Measurements from ENCODE around the gene TICAM1.
A peak's percentile ranks its signal among the peaks of the same experiment; 100 is the strongest.
"Not testable (repeated sequence)": the region's sequence is repeated elsewhere in the genome, so short reads cannot be mapped to it uniquely, and the experiment has no call there.

TICAM1 gene
- 9.9 to 16.7 reads per million in 2 donors for total RNA-seq

GRCh38 chr19:4831304-4831978 is at the start of gene TICAM1:
Gene TICAM1, minus strand, starts transcription at chr19:4831712. Its CDS starts 13,335 bp downstream, at chr19:4818377.
- DNase-seq = peak; percentile 72

- no peak for DNase-seq
Observed at GRCh38 chr19:4879041-4879440, 47.5 kb upstream of the TICAM1 start.

DNA sequence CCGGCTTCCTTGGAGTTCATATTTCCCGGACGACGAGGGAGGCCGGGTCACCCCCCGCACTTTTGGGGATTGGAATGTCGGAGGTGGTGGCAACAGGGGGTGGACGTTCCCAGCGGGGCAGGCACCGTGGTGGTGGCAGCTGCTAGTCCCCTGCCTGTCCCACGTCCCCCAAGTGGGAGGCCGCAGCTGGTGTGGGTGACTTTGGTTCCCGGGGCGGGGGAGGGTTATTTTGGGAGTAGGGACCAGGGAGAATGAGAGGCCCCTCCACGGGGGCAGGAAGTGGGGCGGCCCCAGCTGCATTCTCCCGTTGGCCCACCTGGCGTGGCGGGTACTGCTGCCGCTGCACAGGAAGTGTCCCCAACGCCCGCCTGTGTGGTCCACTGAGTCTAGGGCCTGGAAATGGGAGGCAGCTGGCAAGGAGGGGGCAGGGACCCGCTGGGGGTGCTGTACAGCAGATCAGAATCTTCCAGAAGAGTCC is 47.0 kb upstream of the TICAM1 start:
- no peak for DNase-seq

GRCh38 chr19:4877753-4878490 is 46.4 kb upstream of the TICAM1 start:
- DNase-seq = no peak

DNA sequence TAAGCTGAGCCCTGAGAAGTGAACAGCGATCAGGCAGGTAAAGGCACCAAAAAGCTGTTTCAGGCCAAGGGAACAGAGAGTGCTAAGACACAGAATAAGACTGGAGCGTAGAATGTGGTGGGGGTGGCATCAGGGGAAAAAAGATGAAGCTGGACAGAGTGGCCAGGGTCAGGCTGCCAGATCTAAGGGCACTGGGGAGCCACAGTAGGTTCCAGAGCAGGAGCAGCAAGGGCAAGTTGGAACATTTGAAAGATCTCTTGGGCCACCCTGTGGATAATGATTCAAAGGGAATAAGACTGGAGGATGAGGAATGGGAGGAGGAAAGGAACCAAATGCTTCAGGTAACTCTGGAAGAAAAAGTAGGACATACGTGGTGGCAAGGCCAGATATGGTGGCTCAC is 42.4 kb upstream of the TICAM1 start:
- DNase-seq = no peak

- no peak for DNase-seq
Observed at GRCh38 chr19:4871711-4872110, 40.2 kb upstream of the TICAM1 start.

- no peak for DNase-seq
Observed at GRCh38 chr19:4870025-4870700, 38.7 kb upstream of the TICAM1 start.

GRCh38 chr19:4868286-4868834 is 36.8 kb upstream of the TICAM1 start:
- DNase-seq = no peak

GRCh38 chr19:4867534-4868285 is 36.2 kb upstream of the TICAM1 start, which contains the start of gene PLIN3:
Gene PLIN3, minus strand, starts transcription at chr19:4867667. Its CDS starts 6,273 bp downstream, at chr19:4861394.
- peak; percentile 92 for DNase-seq

DNA sequence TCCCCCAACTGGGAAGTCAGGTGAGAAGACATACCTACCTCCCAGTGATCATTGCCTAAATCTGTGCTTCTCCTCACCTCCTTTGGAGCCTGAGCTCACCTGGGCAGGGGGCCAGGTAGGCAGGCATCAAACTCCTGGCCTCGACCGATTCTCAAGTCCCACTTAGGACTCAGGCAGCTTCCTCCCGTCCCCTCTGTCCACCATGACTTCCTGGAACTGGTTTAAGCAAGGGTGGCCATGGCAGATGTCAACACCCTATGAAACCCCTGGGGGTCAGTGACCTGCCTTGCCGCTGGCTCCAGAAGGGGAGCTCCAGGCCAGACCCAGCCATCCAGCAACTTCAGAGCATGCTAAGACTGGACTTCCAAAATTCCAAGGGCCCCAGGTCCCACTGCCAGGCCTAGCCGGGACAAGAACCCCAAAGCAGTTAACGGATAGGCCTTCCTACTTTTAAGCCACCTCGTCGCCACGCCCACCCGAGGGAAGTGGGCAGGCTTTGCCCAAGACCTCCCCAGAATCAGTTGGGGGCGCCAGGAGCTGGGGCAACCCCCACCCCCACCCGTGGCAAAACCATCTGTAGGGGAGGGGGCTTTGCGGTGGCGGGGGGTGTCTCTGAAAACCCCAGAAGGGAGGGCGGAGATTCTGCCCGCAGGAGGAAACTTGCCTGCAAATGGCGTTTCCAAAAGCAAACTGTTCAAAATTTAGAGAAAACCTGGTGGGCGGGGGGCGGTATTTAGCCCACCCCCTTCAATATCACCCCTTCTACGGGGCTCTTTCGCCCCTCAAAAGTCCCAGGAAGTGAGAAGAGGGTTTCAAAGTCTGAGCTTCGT is 35.3 kb upstream of the TICAM1 start:
- peak; percentile 35 for DNase-seq

GRCh38 chr19:4861147-4861546 is 29.6 kb upstream of the TICAM1 start:
- DNase-seq = no peak

DNA sequence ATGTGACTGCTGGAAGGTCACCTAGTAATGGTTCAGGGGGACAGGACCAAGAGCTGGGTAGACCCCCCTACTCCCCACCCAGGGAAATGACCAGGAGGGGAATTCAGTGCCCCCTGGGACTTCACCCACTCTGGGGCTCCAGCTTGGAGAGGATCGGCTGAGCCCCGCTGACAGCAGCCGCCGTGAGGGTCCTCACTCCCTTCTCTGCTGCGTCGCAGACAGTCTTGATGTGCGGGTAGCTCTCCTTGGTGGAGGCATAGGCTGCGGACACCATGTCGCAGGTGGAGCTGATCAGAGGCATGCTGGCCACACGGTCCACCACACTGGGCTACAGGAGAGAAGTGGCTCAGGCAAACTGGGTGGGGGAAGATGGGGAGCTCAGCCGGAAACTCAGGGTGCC is 28.2 kb upstream of the TICAM1 start:
- DNase-seq = no peak

DNA sequence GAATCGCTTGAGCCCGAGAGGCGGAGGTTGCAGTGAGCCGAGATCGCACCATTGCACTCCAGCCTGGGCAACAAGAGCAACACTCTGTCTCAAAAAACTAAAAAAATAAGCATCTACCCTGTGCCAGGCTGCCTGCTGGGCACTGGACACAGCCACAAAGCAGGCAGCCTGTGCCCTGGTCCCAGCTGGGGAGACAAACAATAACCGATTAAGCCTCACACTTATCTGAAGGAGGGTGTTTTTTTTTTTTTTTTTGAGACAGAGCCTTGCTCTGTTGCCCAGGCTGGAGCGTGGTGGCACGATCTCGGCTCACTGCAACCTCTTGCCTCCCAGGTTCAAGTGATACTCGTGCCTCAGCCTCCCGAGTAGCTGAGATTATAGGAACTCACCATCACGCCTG is 25.0 kb upstream of the TICAM1 start:
- DNase-seq = not testable (repeated sequence)

GRCh38 chr19:4853506-4853905 is 22.0 kb upstream of the TICAM1 start:
- not testable (repeated sequence) for DNase-seq

DNA sequence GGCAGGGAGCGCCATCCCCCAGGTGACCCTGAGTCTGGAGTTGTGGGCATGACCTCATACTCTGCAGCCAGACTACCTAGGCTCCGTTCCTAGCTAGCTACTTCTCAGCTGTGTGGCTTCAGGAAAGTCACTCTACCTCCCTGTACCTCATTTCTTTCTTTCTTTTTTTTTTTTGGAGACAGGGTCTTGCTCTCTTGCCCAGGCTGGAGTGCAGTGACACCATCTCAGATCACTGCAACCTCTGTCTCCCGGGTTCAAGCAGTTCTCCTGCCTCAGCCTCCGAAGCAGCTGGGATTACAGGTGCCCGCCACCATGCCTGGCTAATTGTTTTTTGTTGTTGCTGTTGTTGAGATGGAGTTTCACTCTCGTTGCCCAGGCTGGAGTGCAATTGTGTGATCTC is 21.0 kb upstream of the TICAM1 start:
- no peak for DNase-seq

- DNase-seq = peak; percentile 75
Observed at GRCh38 chr19:4851551-4852290, 20.2 kb upstream of the TICAM1 start.

DNA sequence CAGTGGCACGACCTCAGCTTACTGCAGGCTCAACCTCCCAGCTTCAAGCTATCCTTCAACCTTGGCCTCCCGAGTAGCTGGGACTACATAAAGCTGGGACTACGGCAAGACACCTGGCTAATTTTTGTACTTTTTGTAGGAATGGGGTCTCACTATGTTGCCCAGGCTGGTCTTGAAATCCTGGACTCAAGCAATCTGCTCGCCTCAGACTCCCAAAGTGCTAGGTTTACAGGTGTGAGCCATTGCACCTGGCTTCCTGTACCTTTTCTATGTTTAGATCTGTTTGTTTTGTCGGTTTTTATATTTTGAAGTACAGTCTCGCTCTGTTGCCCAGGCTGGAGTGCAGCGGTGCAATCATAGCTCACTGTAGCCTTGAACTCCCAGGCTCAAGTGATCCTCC is 17.5 kb upstream of the TICAM1 start:
- no peak for DNase-seq

- DNase-seq = no peak
Observed at GRCh38 chr19:4847190-4847973, 15.9 kb upstream of the TICAM1 start.

DNA sequence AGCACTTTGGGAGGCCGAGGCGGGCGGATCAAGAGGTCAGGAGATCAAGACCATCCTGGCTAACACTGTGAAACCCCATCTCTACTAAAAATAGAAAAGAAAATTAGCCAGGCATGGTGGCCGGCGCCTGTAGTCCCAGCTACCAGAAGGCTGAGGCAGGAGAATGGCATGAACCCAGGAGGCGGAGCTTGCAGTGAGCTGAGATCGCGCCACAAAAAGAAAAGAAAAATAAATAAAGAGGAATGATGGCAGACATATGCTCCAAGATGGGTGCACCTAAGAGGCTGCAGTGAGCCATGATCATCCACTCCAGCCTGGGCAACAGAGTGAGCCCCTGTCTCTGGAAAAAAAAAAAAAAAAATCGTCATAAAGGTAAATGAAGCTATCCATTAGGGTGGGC is 14.5 kb upstream of the TICAM1 start:
- DNase-seq = not testable (repeated sequence)
